ENCODE data around the gene WDR70. TPM values are rescaled to one million over a fixed set of nuclear protein-coding genes. Genes with fewer than 3 reads are reported as not detected.

Gene WDR70
- total RNA-seq, 1 experiment from 2014 or later = 55.2 TPM

DNA sequence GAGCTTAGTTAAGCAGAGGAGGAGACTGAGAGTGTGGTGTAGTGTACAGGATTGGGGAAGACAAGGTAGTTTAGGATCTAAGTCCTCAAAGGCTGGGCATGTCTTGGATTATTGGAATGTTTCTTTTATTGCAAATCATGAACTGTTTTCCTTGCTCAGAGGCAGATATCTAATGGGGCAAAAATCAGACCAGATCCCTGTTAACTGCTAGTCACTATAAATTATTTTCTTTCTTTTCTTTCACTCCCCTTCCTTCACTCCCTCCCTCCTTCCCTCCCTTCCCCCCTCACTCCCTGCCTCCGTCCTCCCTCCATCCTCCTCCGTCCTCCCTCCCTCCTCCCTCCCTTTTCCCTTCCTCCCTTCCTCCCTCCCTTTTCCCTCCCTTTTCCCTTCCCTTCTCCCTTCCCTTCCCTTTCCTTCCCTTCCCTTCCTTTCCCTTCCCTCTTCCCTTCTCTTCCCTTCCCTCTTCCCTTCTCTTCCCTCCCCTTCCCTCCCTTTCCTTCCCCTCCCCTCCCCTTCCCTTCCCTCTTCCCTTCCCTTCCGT lies 117.9 kb downstream of the WDR70 start:
- peaks cover 6% of the 10 kb centered on the region for H3K36me3 ChIP-seq (ENCODE audit: insufficient read depth, low read length, poor library complexity, severe bottlenecking)
- TF ChIP-seq EZH2 (IDR thresholded peaks at IDR 0.05; ENCODE audit: borderline replicate concordance, low read depth, low read length, poor library complexity, severe bottlenecking) = no peak
- TF ChIP-seq, protein P1, sequence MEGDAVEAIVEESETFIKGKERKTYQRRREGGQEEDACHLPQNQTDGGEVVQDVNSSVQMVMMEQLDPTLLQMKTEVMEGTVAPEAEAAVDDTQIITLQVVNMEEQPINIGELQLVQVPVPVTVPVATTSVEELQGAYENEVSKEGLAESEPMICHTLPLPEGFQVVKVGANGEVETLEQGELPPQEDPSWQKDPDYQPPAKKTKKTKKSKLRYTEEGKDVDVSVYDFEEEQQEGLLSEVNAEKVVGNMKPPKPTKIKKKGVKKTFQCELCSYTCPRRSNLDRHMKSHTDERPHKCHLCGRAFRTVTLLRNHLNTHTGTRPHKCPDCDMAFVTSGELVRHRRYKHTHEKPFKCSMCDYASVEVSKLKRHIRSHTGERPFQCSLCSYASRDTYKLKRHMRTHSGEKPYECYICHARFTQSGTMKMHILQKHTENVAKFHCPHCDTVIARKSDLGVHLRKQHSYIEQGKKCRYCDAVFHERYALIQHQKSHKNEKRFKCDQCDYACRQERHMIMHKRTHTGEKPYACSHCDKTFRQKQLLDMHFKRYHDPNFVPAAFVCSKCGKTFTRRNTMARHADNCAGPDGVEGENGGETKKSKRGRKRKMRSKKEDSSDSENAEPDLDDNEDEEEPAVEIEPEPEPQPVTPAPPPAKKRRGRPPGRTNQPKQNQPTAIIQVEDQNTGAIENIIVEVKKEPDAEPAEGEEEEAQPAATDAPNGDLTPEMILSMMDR (conservative IDR thresholded peaks at IDR 0.05; ENCODE audit: low read depth, low read length) = no peak
- peaks cover 16% of the 10 kb centered on the region for H3K4me1 ChIP-seq (ENCODE audit: insufficient read depth, low read length, poor library complexity, severe bottlenecking)
- no peaks in the 10 kb centered on the region for H3K27me3 ChIP-seq (replicated peaks; ENCODE audit: insufficient read depth, low read depth, low read length, poor library complexity)
- ChIA-PET CTCF (no interaction called here), POLR2A (ENCODE audit: low non-redundant PET) (no interaction called here)
- no peaks in the 10 kb centered on the region for H3K9me3 ChIP-seq (ENCODE audit: low read depth, low read length, poor library complexity, severe bottlenecking)
- no peak for DNase-seq (ENCODE audit: low spot score)
- H3K27ac ChIP-seq (ENCODE audit: low read depth, low read length, poor library complexity, severe bottlenecking) = no peak overlapping the region
- H3K4me3 ChIP-seq (ENCODE audit: low read depth, low read length, poor library complexity, severe bottlenecking) = no peak overlapping the region
- no TSS peak for BruUV-seq (replicated peaks)
- intact Hi-C loops (cut with micrococcal nuclease; ENCODE audit: unreplicated experiment) = no loop called here

DNA sequence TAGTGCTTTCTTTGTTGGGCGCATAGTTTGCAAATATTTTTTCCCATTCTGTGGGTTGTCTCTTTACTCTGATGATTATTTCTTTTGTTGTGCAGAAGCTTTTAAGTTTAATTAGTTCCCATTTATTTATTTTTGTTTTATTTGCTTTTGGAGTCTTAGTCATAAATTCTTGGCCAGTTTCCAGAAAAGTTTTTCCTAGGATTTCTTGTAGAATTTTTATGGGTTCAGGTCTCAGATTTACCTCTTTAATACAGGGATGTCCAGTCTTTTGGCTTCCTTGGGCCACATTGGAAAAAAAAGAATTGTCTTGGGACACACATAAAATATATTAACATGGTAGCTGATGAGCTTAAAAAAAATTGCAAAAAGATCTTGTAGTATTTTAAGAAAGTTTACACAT lies 122.0 kb downstream of the WDR70 start:
- no peak overlapping the region for H3K27ac ChIP-seq (ENCODE audit: low read depth, low read length, poor library complexity, severe bottlenecking)
- no TSS peak for BruUV-seq (replicated peaks)
- DNase-seq (ENCODE audit: low spot score) = no peak
- peaks cover 6% of the 10 kb centered on the region for H3K36me3 ChIP-seq (ENCODE audit: insufficient read depth, low read length, poor library complexity, severe bottlenecking)
- no peak overlapping the region for H3K4me3 ChIP-seq (ENCODE audit: low read depth, low read length, poor library complexity, severe bottlenecking)
- H3K27me3 ChIP-seq (replicated peaks; ENCODE audit: insufficient read depth, low read depth, low read length, poor library complexity) = no peaks in the 10 kb centered on the region
- POLR2A ChIA-PET (ENCODE audit: low non-redundant PET) = no interaction called here
- H3K4me1 ChIP-seq (ENCODE audit: insufficient read depth, low read length, poor library complexity, severe bottlenecking) = no peaks in the 10 kb centered on the region
- TF ChIP-seq EZH2 (IDR thresholded peaks at IDR 0.05; ENCODE audit: borderline replicate concordance, low read depth, low read length, poor library complexity, severe bottlenecking) = no peak
- TF ChIP-seq, protein P1 (conservative IDR thresholded peaks at IDR 0.05; ENCODE audit: low read depth, low read length) = no peak
- intact Hi-C loops (cut with micrococcal nuclease; ENCODE audit: unreplicated experiment) = no loop called here
- CTCF ChIA-PET = no interaction called here
- no peaks in the 10 kb centered on the region for H3K9me3 ChIP-seq (ENCODE audit: low read depth, low read length, poor library complexity, severe bottlenecking)

DNA sequence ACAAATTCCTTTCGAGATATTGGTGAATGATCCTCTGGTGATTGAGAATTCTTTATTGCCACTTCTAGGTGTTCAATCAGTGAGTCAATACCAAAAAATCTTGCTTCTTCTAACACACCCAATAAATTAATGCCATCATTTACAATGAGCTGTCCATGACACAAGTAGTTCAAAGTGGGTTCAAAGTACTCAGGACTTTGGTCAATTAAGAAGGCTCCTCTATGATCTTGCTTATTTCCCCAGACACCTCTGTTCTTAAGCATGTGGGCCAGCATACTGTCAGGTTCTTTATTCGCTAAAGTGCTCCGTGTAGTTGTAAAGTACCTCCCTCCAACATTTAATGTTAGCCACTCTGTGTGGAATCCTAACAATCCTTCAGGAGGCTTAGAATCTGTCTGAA lies 127.1 kb downstream of the WDR70 start:
- TF ChIP-seq EZH2 (IDR thresholded peaks at IDR 0.05; ENCODE audit: borderline replicate concordance, low read depth, low read length, poor library complexity, severe bottlenecking) = no peak
- TF ChIP-seq, protein P1 (conservative IDR thresholded peaks at IDR 0.05; ENCODE audit: low read depth, low read length) = no peak
- Histone ChIP-seq H3K4me1 (ENCODE audit: insufficient read depth, low read length, poor library complexity, severe bottlenecking) (no peaks in the 10 kb centered on the region), H3K4me3 (ENCODE audit: low read depth, low read length, poor library complexity, severe bottlenecking) (no peak overlapping the region), H3K27me3 (replicated peaks; ENCODE audit: insufficient read depth, low read depth, low read length, poor library complexity) (no peaks in the 10 kb centered on the region), H3K27ac (ENCODE audit: low read depth, low read length, poor library complexity, severe bottlenecking) (no peak overlapping the region), H3K9me3 (ENCODE audit: low read depth, low read length, poor library complexity, severe bottlenecking) (no peaks in the 10 kb centered on the region), H3K36me3 (ENCODE audit: insufficient read depth, low read length, poor library complexity, severe bottlenecking) (no peaks in the 10 kb centered on the region)
- intact Hi-C loops (cut with micrococcal nuclease; ENCODE audit: unreplicated experiment) = no loop called here
- ChIA-PET CTCF (no interaction called here), POLR2A (ENCODE audit: low non-redundant PET) (no interaction called here)
- no peak for DNase-seq (ENCODE audit: low spot score)
- BruUV-seq (replicated peaks) = no TSS peak
